KBM-7 (cell line): ENCODE measurements around the gene GPR137B.
"Not testable (repeated sequence)": the region's sequence is repeated elsewhere in the genome, so short reads cannot be mapped to it uniquely, and the experiment has no call there.

Experiments
- DNase-seq: peaks from one replicate; pipeline ENCODE4 v3.0.0-alpha.2; 2015
- in situ Hi-C: fragments of 300-500 bp; cut with MboI; formaldehyde crosslinking; loops from 2 replicates; pipeline ENCODE4 v1.14.3; 2020; ENCODE audit warnings: low sequenced_read_pairs, low pct_unique_long_range_greater_than_20kb, mixed read lengths

Gene GPR137B, protein sequence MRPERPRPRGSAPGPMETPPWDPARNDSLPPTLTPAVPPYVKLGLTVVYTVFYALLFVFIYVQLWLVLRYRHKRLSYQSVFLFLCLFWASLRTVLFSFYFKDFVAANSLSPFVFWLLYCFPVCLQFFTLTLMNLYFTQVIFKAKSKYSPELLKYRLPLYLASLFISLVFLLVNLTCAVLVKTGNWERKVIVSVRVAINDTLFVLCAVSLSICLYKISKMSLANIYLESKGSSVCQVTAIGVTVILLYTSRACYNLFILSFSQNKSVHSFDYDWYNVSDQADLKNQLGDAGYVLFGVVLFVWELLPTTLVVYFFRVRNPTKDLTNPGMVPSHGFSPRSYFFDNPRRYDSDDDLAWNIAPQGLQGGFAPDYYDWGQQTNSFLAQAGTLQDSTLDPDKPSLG

DNA sequence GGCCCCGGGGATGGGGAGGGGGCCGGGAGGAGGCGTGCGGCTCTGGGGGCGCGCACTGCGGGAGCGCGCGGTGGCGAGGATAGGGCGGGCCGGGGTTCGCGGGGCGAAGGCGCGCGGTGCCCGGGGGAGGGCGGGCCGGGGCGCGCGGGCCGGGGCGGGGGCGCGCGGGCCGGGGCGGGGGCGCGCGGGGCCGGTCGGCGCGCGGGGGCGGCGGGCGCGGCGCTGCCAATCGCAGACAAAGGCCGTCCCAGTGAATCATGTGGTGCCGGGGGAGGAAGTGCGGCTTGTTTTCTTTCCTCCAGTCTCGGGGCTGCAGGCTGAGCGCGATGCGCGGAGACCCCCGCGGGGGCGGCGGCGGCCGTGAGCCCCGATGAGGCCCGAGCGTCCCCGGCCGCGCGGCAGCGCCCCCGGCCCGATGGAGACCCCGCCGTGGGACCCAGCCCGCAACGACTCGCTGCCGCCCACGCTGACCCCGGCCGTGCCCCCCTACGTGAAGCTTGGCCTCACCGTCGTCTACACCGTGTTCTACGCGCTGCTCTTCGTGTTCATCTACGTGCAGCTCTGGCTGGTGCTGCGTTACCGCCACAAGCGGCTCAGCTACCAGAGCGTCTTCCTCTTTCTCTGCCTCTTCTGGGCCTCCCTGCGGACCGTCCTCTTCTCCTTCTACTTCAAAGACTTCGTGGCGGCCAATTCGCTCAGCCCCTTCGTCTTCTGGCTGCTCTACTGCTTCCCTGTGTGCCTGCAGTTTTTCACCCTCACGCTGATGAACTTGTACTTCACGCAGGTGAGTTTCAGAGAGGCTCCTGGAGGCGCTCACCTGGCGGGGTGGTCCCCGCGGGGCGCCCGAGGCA is at the start of gene GPR137B:
Gene GPR137B, plus strand, starts transcription at position 287 of the 851 bp plus-strand sequence. Its CDS starts 84 bp downstream, at position 371.
- in situ Hi-C loops = no loop called here

DNA sequence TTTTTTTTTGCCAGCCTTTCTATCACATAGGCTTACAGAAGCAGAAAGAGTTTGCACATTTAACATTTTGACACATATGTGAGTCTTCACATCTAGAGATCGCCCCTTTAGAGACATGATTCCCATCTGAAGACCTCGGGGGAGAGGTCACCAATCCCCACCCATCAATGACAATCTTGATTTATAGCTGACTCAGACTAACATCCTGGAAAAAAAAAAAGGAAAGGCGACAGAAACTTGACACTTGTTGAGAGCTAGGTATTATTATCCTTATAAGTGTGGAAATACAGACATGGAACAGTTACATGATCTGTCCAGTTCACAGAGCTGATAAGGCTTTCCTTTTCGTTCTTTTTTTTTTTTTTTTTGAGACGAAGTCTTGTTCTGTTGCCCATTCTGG is 49.4 kb upstream of the GPR137B start:
- in situ Hi-C loops = no loop called here
- no peak for DNase-seq

More for the DNA sequence above, at the start of gene GPR137B:
- DNase-seq = peak; percentile 65

DNA sequence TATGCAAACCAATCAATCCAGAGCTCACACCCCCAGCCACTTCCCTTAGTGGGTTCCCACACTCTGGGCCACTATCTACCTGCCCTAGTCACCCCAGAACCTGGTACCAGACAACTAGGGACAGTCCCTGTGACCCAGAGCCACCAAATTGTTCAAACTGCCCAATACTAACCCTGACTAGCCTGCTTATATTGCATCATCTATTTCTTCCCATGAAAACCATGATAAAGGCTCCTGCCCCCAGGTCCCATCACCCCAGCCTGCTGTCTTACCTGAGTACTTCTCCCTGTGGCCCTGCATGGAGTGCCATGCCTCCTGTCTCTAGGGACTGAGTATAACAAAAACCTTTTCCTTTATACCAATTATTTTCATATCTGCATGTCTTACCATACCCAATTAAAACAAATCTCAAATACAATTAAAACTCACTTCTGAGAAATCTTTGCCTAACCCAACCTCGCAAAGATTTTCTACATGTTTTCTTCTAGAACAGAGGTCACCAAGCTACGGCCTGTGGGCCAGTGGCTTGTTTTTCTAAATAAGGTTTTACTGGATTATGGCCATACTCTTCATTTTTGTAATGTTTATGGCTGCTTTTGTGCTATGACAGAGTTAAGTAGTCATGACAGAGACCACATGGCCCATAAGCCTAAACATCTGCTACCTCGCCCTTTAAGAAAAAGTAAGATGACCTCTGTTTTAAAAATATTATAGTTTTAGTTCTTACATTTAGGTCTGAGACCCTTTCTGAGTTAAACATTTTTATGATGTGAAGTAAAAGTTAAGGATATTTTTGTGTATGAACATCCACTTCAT is 46.4 kb upstream of the GPR137B start:
- DNase-seq = no peak
- in situ Hi-C loops = no loop called here

DNA sequence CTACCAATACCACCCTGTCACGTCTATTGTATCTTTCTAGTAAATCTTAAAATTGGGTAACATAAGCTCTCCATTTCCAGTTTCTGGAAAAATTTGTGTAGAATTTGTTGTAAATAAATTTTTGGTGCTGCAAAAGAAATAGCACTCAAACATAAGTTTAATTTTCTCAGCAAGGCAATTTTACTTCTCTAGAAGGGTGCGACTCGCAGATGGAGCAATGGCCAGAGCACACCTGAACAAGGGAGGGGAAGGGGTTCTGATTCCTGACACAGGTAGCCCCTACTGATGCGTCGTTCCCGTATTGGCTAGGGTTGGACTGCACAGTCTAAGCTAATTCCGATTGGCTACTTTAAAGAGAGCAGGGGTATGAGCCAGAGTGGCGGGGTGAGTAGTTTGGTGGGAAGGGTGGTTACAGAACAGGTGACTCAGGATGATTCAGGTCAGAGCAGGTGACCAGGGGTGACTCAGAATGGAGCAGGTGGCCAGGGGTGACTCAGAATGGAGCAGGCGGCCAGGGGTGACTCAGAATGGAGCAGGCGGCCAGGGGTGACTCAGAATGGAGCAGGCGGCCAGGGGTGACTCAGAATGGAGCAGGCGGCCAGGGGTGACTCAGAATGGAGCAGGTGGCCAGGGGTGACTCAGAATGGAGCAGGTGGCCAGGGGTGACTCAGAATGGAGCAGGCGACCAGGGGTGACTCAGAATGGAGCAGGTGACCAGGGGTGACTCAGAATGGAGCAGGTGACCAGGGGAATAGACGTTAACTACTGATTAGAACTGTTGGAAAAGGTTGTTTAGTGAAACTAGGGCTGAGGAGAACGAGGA is 45.5 kb upstream of the GPR137B start:
- in situ Hi-C loops = not testable (repeated sequence)
- peak; percentile 39 for DNase-seq

DNA sequence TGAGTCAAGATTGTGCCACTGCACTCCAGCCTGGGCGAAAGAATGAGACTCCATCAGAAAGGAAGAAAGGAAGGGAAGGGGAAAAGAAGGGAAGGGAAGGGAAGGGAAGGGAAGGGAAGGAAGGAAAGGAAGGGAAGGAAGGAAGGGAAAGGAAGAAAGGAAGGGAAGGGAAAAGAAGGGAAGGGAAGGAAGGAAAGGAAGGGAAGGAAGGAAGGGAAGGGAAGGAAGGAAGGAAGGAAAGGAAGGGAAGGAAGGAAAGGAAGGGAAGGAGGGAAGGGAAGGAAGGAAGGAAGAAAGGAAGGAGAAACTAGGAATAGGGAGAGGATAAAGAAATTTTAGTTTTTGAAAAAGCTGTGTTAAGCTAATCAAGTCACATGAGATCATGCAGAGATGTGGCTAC is 44.1 kb upstream of the GPR137B start:
- in situ Hi-C loops = no loop called here
- DNase-seq = no peak

DNA sequence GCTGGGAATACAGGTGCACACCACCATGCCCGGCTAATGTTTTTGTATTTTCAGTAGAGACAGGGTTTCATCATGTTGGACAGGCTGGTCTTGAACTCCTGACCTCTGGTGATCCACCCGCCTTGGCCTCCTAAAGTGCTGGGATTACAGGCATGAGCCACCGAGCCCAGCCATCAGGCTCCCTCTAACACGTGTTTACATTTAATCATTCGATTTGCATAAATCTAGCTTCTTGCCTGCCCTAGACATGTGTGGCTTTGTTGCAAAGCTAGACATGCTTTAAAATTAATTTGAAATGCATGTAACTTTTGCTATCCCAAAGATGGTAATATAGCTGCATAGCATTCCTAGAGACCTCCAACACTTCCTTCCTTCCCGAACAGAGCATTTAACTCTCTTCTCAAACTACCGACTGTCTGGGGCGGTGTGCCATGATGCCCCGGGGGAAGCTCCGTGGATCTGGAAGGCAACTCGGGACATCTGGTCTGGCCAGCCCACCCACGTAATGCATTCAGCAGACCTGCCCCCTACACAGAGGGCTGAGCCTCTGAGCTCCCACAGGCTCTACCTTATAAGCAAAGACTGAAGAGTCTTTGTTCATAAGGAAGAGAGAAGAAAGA is 42.9 kb upstream of the GPR137B start:
- DNase-seq = no peak
- in situ Hi-C loops = no loop called here

DNA sequence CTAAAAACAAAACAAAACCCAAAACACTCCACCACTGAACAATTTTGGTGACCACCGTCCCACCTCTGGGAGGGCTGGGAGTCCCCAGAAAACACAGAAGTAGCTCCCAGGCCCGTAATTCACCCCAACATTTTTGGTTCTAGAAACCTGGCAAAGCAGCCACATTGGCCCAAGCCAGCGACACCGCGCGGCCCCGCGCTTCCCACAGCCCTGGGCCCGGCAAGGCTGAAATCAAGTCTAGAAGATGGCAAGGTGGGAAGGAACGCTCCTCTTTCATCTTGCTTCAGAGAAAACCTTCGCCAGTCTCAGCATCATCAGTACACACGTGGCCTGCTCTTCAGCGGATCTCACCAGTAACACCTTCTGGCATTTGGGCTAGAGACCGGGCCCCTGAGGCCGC is 41.5 kb upstream of the GPR137B start:
- in situ Hi-C loops = loop anchor here (25.0 kb wide), 1 partner anchor 387 kb away; no protein-coding TSS in a partner anchor
- DNase-seq = no peak

DNA sequence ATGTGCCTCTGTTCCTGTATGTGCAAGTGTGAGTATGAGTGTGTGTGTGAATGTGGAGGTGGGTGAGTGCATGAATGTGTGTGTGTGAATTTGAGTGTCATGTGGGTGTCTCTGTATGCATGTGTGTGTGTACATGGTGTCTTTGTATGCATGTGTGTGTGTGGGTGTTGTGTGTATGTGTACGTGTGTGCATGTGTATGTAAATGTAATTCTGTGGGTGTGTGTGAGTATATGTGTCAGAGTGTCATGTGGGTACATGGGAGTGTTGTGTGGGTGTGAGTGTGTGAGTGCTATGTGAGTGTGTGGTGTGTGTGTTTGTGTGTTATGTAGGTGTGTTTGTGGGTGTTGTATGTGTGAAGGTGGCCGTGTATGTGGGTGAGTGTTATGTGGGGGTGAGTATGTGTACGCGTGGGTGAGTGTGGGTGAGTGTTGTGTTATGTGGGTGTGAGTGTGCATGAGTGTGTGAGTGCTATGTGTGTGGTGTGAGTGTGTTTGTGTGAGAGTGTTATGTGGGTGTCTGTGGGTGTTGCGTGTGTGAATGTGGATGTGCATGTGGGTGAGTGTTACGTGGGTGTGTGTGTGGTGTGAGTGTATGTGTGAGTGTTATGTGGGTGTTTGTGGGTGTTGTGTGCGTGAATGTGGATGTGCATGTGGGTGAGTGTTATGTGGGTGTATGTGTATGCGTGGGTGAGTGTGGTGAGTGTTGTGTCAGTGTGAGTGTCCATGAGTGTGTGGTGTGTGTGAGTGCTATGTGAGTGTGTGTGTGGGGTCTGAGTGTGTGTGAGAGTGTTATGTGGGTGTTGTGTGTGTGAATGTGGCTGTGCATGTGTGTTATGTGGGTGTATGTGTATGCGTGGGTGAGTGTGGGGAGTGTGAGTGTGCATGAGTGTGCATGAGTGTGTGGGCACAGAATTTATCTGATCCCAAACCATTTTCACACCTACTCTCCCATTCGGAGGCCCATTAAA is 40.8 kb upstream of the GPR137B start:
- in situ Hi-C loops = loop anchor here (25.0 kb wide), 1 partner anchor 386 kb away; no protein-coding TSS in a partner anchor

DNA sequence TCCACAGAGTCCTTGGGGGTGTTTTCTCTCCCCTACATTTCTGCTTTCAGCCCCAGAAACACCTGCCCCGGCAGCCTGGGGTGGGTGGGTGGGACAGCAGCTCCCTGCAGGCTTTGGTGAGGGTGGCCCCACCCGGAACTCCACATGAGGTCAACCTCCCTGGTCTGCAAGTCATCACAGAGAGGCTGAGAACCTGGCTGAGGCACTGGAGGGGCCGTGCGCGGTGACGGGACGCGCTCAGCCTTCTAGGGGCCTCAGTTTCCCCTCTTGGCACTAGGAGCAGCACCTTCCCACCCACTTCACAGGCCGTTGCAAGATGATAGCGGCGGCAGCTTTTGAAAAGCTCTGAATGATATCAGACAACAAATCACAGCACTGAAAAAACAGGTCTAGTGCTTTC is 39.7 kb upstream of the GPR137B start:
- in situ Hi-C loops = loop anchor here (25.0 kb wide), 1 partner anchor 385 kb away; no protein-coding TSS in a partner anchor
- DNase-seq = no peak

More for the DNA sequence above, 40.8 kb upstream of the GPR137B start:
- no peak for DNase-seq

DNA sequence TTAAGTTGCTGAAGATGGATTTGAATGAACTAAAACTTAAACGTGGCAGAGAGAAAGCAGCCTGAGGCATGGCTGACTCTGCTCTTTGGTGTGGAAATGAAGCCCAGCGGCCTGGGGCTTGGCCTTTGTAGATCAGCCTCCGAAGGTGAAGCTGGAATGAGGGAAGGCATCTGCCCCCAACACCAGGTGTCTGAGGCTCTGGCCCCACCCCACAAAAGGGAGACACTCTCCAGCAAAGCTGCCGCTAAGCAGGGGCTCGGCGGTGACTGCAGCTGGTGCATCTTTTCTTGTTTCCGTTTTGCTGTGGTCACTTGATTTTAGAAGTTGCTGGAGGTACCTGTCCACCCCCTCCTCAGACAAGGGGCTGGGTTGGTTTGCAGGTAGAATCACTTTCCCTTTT is 39.3 kb upstream of the GPR137B start:
- in situ Hi-C loops = loop anchor here (25.0 kb wide), 1 partner anchor 384 kb away; no protein-coding TSS in a partner anchor
- no peak for DNase-seq

DNA sequence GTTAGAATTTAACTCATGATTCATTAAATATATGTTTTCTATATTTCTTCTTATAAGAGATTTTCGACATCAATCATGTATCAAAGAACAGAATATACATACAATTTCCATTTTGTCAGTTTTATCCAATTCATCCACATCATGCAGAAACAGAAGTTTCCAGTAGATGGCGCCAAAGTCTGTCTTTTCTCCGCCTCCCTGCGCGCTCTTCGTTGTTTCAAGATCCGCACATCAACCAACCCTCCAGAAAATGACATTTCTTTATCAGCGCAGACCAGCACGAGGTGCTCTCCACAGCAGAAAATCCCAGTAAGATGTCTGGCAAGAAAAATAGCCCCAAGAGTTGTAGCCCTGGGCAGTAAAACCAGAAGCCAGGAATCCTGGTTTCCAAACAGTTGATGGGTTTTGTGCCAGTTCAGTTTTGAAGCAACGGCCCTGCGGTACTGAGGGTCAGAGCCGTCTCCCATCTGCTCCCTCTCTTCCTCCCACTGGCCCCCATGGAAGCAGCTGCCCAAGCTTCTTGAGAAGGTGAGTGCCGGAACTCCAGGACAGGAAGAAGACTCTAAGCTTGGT is 38.6 kb upstream of the GPR137B start:
- in situ Hi-C loops = loop anchor here (25.0 kb wide), 1 partner anchor 384 kb away; no protein-coding TSS in a partner anchor
- DNase-seq = peak; percentile 81

DNA sequence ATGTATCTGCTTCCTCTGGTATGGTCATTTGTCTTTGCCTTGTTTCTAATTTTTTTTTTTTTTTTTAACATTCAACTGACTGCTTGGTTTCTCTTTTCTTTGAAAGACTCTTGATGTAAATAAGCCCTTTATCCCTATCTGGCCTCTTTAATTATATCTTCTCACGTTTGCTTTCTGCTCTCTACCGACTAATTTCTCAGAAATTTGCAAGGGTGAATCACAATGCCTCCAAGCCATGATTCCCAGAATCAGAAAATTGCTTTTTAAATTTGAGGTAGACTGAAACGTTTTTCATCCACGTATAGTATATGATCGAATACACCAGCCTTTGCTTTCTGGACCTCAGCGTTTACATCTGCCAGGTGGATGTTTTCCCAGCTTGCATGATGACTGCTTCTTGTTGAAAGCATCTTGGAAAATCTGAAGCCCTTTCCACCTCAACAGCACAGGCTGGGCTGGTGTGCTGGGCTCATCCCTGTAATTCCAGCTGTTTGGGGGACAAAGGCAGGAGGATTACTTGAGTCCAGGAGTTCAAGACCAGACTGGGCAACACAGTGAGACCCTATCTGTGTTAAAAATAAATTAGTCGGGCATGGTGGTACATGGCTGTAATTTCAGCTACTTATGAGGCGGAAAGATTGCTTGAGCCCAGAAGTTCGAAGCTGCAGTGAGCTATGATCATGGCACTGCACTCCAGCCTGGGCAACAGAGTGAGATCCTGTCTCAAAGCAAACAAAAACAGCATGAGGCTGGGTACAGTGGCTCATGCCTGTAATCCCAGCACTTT is 35.0 kb upstream of the GPR137B start:
- no peak for DNase-seq
- in situ Hi-C loops = loop anchor here (25.0 kb wide), 1 partner anchor 380 kb away; no protein-coding TSS in a partner anchor

DNA sequence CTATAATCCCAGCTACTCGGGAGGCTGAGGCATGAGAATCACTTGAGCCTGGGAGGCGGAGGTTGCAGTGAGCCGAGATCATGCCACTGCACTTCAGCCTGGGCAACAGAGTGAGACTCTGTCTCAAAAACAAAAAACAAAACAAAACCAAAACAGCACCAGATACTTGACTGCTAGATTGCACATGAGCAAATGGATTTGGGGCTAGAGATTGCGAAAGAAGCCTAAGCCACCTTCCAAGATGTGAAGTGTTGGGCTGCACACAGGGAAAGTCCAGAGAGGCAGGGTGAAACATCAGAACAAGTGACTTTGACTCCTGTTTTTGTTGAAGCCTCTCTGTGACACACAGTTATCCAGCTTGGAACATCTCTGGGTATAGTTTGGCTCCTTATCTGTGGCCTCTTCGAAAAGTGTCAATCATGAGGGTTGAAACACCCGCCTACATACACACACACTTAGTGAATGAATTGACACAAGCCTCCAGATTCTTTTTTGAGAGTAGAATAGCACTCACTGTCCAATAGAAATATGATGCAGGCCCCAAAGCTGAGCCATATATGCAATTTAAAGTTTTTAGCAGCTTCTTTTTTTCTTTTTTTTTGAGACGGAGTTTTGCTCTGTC is 34.2 kb upstream of the GPR137B start:
- in situ Hi-C loops = loop anchor here (25.0 kb wide), 1 partner anchor 379 kb away; no protein-coding TSS in a partner anchor
- DNase-seq = no peak

DNA sequence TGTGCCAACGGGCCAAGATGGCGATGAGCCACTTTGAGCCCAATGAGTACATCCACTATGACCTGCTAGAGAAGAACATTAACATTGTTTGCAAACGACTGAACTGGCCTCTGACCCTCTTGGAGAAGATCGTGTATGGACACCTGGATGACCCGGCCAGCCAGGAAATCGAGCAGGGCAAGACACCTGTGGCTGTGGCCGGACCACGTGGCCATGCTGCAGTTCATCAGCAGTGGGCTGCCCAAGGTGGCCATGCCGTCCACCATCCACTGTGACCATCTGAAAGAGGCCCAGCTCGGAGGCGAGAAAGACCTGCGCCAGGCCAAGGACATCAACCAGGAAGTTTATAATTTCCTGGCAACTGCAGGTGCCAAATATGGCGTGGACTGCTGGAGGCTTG is 32.2 kb upstream of the GPR137B start:
- in situ Hi-C loops = loop anchor here (25.0 kb wide), 1 partner anchor 377 kb away; no protein-coding TSS in a partner anchor
- no peak for DNase-seq
